PC-9 (cell line): Measurements from ENCODE around the gene SPEG.

Experiments used
- CTCF ChIP-seq: fragments of 200-600 bp; sonication (generic); conservative IDR thresholded peaks from 2 replicates; pipeline ENCODE4 v1.6.1; 2017; ENCODE audit warnings: mixed run types, antibody characterized with exemption, mild to moderate bottlenecking, moderate library complexity
- EZH2 ChIP-seq: fragments of 200-600 bp; sonication (generic); IDR thresholded peaks from 2 replicates; pipeline ENCODE4 v1.8.0; 2017; ENCODE audit warnings: antibody characterized with exemption, low read depth

DNA sequence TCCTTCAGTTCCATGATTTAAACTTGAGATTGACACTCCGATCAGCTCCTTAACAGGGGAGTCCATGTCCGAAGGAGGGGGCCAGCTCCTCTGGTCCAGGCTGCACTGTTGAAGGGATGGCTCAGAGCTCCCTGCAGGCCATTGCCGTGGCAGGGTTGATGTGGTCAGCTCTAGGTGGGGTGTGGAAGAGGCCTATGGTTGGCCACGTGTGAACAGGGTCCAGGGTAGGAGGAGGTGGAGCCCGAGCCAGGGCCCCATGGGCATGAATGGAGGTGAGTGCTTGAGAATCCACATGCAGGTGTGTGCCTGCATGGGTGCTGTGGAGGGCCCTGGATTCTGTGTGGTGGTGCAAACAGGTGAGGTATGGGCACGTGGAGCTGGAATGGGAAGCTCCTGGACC lies 1.1 kb downstream of the SPEG start:
- TF ChIP-seq CTCF: no peak
- TF ChIP-seq EZH2: no peak
